NT2/D1 (cell line): ENCODE data around the gene TINAGL1.

Source experiments
- YY1 ChIP-seq: IDR thresholded peaks from 2 replicates; pipeline ENCODE4 v1.6.1; 2011; ENCODE audit not compliant: insufficient read length, insufficient read depth
- ZNF274 ChIP-seq: IDR thresholded peaks from 2 replicates; pipeline ENCODE4 v1.6.1; 2011; ENCODE audit warnings: mild to moderate bottlenecking, low read depth, low read length

DNA sequence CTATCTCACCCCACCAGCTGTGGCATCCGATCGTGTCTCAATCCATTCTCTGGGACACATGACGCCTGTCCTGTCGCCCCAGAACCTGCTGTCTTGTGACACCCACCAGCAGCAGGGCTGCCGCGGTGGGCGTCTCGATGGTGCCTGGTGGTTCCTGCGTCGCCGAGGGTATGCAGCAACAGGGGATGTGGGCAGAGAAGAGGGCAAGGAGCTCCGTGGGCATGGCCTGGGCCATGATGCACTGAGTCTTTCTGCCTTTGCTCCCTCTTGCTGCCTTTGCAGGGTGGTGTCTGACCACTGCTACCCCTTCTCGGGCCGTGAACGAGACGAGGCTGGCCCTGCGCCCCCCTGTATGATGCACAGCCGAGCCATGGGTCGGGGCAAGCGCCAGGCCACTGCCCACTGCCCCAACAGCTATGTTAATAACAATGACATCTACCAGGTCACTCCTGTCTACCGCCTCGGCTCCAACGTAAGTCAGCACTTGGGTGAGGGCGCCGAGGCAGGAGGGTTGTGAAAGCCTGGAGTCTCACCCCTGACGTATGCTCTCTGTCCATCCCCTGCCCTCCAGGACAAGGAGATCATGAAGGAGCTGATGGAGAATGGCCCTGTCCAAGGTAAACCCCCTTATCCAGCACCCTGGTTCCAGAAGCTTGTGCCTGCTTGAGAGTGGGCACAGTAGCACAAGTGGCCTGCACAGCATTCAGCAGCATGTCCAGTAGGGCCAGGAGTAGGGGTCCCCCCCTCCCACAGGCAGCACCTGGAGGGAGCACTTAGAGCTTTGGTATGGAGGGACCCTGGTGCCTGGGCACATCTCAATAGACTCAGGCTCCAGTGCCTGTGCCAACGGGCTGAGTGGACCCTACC lies 8.8 kb downstream of the TINAGL1 start:
- TF ChIP-seq ZNF274, result no peak
- no peak for TF ChIP-seq YY1
